HG02759 (cell line): ENCODE data around the gene VWA3B.

ENCODE experiments used
- ATAC-seq: cut with Tn5 transposase; IDR thresholded peaks from one replicate; pipeline ENCODE4 v1.9.1; 2021; ENCODE audit warnings: mild to moderate bottlenecking, moderate library complexity; ENCODE audit not compliant: unreplicated experiment

The VWA3B gene

DNA sequence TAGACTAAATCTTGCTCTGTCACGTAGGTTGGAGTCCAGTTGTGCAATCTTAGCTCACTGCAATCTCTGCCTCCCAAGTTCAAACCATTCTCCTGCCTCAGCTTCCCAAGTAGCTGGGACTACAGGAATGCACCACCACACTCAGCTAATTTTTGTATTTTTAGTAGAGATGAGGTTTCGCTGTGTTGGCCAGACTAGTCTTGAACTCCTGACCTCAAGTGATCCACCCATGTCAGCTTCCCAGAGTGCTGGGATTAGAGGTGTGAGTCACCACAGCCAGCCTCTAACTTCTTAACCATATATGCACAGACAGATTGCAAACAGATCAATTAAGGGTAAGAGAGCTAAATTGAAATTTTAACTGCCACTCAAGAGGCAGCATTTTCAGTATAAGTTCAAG, 237.2 kb downstream of the VWA3B start:
- ATAC-seq = no peak

- ATAC-seq = no peak
Measured at GRCh38 chr2:98327776-98328175, 240.8 kb downstream of the VWA3B start.

DNA sequence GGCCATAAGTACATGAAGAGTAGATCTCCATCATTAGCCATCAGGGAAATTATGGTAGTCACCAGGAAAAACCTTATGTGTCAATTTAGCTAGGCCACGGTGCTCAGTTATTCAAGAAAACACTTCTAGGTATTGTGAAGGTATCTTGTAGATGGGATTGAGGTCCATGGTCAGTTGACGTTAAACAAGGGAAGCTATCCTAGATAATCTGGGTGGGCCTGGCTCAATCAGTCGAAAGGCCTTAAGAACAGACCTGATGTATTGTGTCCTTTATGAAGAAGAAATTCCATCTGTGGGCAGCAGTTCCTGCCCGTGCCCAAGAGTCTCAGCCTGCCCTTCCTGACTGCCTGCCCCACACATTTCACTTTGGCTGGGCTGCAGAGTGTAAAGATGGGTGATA, 242.6 kb downstream of the VWA3B start:
- ATAC-seq = no peak

- no peak for ATAC-seq
Measured at GRCh38 chr2:98332989-98333388, 246.0 kb downstream of the VWA3B start.

DNA sequence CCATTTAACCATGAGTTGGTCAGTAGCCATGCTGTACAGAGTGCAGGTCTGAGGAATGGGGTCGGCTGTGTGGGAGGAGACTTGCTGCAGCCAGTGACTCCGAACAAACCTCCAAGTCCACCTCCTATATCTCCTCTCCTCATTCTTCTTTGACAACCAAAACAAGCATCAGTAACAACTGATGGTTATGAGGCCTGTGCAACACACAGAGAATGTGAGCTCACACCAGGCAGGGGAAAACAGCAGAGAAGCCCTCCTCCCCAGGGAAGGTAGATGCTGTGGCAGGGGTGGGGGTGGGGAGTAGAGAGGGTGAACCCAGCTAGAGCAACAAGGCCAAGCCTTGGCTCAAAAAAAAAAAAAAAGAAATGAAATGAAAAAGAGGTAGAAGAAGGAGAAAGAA, 247.0 kb downstream of the VWA3B start:
- ATAC-seq = no peak

GRCh38 chr2:98334439-98335078, 247.6 kb downstream of the VWA3B start:
- ATAC-seq = no peak

GRCh38 chr2:98335271-98335670, 248.3 kb downstream of the VWA3B start:
- ATAC-seq = no peak

DNA sequence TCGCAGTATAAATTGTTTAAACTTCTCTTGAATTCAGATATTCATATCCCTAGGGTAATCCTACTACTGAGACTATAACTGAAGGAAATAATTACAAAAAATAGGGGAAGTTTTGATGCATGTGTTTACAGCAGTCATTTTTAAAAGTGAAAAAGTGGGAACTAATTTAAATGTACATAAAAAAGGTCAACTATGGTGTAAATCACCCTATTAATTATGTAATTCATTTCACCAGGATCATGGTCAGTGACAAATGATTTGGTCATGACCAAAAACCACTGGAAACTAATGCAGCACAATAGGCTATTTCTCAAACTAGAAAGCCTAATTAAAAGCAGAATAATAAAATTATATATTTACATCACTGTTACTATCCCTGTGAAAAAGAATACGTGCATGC, 254.3 kb downstream of the VWA3B start:
- no peak for ATAC-seq

GRCh38 chr2:98343285-98343684, 256.3 kb downstream of the VWA3B start:
- ATAC-seq = no peak

- ATAC-seq = no peak
Measured at GRCh38 chr2:98346311-98347236, 259.6 kb downstream of the VWA3B start, which contains the start of gene CNGA3. CNGA3 (plus strand) TSS chr2:98346456; CDS start chr2:98369976, 23,520 bp downstream.

DNA sequence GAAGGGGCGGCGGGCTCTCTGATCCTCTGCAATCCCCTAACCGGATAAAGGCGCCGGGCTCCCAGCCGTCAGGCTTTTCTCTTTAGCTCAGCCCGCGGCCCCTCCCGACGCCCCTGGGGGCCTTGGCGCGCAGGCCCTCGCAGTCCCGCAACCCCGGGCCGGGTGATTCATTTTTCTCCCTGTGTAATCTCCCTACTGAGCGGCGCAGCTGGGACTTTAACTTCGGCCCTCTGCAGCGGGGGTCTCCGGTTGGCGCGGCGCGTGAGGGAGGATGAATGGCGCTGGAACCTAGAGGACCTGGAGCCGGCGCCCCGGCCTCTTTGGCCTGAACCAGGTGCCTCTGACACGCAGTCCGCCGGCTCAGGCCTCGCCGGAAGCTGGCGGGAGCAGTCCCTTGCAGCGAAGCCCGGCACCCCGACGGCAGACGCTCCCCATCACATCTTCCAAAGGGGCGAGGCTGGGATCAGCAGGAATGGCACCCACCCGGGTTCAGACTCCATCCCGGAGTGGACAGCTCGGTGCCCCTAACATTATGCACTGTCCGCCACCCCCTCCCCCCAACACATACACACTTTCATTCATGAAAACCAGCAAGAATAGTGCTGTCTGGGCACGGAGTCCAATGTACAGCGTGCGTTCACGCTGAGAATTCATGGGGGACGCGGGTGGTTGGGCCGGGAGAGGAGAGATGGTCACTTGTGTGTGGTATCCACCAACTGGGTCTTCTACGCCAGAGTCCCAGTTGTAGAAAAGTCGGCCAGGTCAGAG, 260.5 kb downstream of the VWA3B start:
- no peak for ATAC-seq

- no peak for ATAC-seq
Measured at GRCh38 chr2:98348066-98348561, 261.1 kb downstream of the VWA3B start.

DNA sequence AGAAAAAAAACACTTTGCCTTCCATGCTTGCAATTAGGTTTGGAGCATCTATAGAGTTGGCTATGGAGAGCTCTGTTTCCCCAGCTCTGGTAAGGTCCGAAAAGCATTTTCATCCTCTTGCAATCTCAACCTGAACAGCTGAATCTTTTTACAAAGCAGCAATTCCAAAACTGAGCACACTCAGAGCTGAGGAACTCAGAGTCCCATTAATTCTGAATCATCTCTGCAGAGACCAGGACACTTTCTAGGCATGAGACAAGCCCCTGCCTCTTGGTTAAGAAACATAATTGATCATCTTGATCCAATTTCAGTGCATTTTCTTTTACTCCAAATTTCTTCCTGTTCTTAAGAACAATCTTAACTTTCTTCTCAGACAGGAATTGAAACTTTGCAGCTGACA, 263.4 kb downstream of the VWA3B start:
- no peak for ATAC-seq

GRCh38 chr2:98355881-98356280, 268.9 kb downstream of the VWA3B start:
- no peak for ATAC-seq

- ATAC-seq = no peak
Measured at GRCh38 chr2:98356729-98357128, 269.8 kb downstream of the VWA3B start.

GRCh38 chr2:98357849-98358248, 270.9 kb downstream of the VWA3B start:
- ATAC-seq = no peak

GRCh38 chr2:98359986-98360385, 273.0 kb downstream of the VWA3B start:
- no peak for ATAC-seq
